ENCODE data around the gene SMOC2.

The SMOC2 gene

DNA sequence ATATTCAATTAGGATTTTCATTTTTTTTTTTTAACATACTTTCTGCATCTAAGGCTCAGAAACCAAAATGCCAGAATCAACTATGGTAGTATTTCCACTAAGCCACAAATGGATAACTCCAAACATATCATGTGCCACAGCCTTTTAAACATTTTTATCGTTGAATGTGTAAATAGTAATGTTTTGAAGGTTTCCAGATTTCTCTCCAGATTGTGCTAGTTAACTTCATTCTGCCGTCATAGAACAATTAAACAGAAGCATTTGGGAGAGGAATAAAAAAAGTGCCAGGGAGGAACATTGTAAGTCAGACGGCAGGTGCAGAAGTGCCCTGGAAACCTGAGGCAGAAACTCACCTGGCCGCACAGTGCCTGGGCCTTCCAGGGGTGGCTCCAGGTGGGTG is 23.6 kb downstream of the SMOC2 start:
- TF ChIP-seq CREB1 (IDR thresholded peaks at IDR 0.05; ENCODE audit: low read depth) (no peak), CEBPB (IDR thresholded peaks at IDR 0.05) (no peak), ZBTB7A (IDR thresholded peaks at IDR 0.05; ENCODE audit: low read depth) (no peak), NFIC (IDR thresholded peaks at IDR 0.05) (no peak), EP300 (IDR thresholded peaks at IDR 0.05; ENCODE audit: borderline replicate concordance) (no peak), FOXM1 (IDR thresholded peaks at IDR 0.05; ENCODE audit: borderline replicate concordance, low read depth) (no peak)
- TF ChIP-seq, protein P1, sequence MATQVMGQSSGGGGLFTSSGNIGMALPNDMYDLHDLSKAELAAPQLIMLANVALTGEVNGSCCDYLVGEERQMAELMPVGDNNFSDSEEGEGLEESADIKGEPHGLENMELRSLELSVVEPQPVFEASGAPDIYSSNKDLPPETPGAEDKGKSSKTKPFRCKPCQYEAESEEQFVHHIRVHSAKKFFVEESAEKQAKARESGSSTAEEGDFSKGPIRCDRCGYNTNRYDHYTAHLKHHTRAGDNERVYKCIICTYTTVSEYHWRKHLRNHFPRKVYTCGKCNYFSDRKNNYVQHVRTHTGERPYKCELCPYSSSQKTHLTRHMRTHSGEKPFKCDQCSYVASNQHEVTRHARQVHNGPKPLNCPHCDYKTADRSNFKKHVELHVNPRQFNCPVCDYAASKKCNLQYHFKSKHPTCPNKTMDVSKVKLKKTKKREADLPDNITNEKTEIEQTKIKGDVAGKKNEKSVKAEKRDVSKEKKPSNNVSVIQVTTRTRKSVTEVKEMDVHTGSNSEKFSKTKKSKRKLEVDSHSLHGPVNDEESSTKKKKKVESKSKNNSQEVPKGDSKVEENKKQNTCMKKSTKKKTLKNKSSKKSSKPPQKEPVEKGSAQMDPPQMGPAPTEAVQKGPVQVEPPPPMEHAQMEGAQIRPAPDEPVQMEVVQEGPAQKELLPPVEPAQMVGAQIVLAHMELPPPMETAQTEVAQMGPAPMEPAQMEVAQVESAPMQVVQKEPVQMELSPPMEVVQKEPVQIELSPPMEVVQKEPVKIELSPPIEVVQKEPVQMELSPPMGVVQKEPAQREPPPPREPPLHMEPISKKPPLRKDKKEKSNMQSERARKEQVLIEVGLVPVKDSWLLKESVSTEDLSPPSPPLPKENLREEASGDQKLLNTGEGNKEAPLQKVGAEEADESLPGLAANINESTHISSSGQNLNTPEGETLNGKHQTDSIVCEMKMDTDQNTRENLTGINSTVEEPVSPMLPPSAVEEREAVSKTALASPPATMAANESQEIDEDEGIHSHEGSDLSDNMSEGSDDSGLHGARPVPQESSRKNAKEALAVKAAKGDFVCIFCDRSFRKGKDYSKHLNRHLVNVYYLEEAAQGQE (IDR thresholded peaks at IDR 0.05; ENCODE audit: low read depth) = no peak
- TF ChIP-seq, protein P2, sequence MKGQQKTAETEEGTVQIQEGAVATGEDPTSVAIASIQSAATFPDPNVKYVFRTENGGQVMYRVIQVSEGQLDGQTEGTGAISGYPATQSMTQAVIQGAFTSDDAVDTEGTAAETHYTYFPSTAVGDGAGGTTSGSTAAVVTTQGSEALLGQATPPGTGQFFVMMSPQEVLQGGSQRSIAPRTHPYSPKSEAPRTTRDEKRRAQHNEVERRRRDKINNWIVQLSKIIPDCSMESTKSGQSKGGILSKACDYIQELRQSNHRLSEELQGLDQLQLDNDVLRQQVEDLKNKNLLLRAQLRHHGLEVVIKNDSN (IDR thresholded peaks at IDR 0.05) = no peak

DNA sequence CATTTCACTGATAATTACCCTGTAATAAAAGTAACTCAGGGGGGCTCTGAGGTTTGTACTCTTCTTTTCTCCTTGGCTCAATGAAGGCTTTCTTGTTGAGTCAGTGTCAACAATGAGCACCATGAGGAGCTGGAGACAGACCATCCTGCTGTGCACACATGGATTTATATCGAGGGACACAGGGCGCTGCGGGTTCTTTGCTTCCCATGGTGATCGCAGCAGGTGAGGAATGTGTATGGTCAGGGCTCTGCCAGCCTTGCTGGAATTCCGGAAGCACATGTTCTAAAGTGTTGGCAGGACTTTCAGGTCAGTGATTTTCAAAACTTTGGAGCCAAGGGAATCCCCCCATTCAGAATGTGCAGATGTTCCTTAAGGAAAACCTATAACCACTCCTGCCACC is 27.1 kb downstream of the SMOC2 start:
- TF ChIP-seq RAD21 (IDR thresholded peaks at IDR 0.05; ENCODE audit: low read depth) (peak; percentile 20), TEAD4 (IDR thresholded peaks at IDR 0.05) (peak; percentile 97), YY1 (IDR thresholded peaks at IDR 0.05; ENCODE audit: low read depth) (no peak), EP300 (IDR thresholded peaks at IDR 0.05; ENCODE audit: borderline replicate concordance) (peak; percentile 93), CREB1 (IDR thresholded peaks at IDR 0.05; ENCODE audit: low read depth) (no peak), NFIC (IDR thresholded peaks at IDR 0.05) (peak; percentile 92), ZBTB7A (IDR thresholded peaks at IDR 0.05; ENCODE audit: low read depth) (no peak), CEBPB (IDR thresholded peaks at IDR 0.05) (no peak), TCF12 (IDR thresholded peaks at IDR 0.05; ENCODE audit: low read depth) (peak; percentile 95), FOXM1 (IDR thresholded peaks at IDR 0.05; ENCODE audit: borderline replicate concordance, low read depth) (peak; percentile 74; the same call in 1 of the 2 replicates), EGR1 (IDR thresholded peaks at IDR 0.05) (no peak), TAF1 (IDR thresholded peaks at IDR 0.05; ENCODE audit: low read depth) (no peak)
- TF ChIP-seq, protein P1 (IDR thresholded peaks at IDR 0.05; ENCODE audit: low read depth) = no peak
- TF ChIP-seq, protein P2 (IDR thresholded peaks at IDR 0.05) = no peak
- TF ChIP-seq, protein P3, sequence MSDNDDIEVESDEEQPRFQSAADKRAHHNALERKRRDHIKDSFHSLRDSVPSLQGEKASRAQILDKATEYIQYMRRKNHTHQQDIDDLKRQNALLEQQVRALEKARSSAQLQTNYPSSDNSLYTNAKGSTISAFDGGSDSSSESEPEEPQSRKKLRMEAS (IDR thresholded peaks at IDR 0.05) = peak; percentile 84

DNA sequence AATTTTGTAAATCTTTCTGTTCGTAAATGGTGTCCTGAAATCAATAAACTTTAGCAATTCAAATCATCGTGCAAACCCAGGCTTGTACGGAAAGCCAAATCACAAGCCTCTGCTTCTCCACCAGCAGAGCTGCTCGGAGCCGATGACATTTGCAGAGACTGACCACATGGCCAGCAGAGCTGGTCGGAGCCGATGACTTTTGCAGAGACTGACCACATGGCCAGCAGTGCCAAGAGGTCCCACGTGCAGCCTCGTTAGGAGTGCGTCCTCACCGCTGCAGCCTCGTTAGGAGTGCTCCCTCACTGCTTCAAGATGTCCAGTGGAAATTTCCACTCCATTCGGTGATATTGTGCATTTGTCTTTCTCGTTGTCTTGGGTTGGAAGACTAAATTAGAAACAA is 28.5 kb downstream of the SMOC2 start:
- TF ChIP-seq CREB1 (IDR thresholded peaks at IDR 0.05; ENCODE audit: low read depth) (no peak), RAD21 (IDR thresholded peaks at IDR 0.05; ENCODE audit: low read depth) (no peak), FOXM1 (IDR thresholded peaks at IDR 0.05; ENCODE audit: borderline replicate concordance, low read depth) (no peak), TAF1 (IDR thresholded peaks at IDR 0.05; ENCODE audit: low read depth) (no peak), ZBTB7A (IDR thresholded peaks at IDR 0.05; ENCODE audit: low read depth) (no peak)
- TF ChIP-seq, protein P1 (IDR thresholded peaks at IDR 0.05; ENCODE audit: low read depth) = no peak

DNA sequence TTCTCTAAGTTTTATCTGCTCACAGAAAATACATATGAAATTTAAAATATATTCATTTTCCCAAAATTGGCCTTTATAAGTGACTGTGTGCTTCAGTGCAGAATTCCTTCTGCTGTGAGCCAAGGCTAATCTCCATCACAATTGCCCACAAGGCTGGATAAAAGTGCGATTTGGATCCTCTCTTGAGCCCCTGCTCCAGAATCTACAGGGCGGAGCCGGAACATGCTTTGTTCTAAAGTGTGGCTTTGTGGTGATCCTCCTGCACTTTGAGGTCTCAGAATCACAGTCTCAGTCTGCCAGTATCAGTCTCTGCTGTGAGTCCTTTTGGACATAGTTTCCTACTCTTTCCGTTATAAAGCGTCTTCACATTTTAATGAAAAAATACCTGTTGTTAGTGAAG is 28.9 kb downstream of the SMOC2 start:
- no peak for TF ChIP-seq YY1 (IDR thresholded peaks at IDR 0.05; ENCODE audit: low read depth)
- no peak for TF ChIP-seq CREB1 (IDR thresholded peaks at IDR 0.05; ENCODE audit: low read depth)
- no peak for TF ChIP-seq TCF12 (IDR thresholded peaks at IDR 0.05; ENCODE audit: low read depth)
- TF ChIP-seq, protein P3 (IDR thresholded peaks at IDR 0.05) = no peak
- no peak for TF ChIP-seq EGR1 (IDR thresholded peaks at IDR 0.05)
- TF ChIP-seq ZBTB7A (IDR thresholded peaks at IDR 0.05; ENCODE audit: low read depth) = no peak
- no peak for TF ChIP-seq TEAD4 (IDR thresholded peaks at IDR 0.05)
- TF ChIP-seq EP300 (IDR thresholded peaks at IDR 0.05; ENCODE audit: borderline replicate concordance) = no peak
- TF ChIP-seq, protein P1 (IDR thresholded peaks at IDR 0.05; ENCODE audit: low read depth) = no peak
- TF ChIP-seq TAF1 (IDR thresholded peaks at IDR 0.05; ENCODE audit: low read depth) = no peak
- no peak for TF ChIP-seq FOXM1 (IDR thresholded peaks at IDR 0.05; ENCODE audit: borderline replicate concordance, low read depth)
- TF ChIP-seq RAD21 (IDR thresholded peaks at IDR 0.05; ENCODE audit: low read depth) = no peak
- TF ChIP-seq NFIC (IDR thresholded peaks at IDR 0.05) = no peak
- no peak for TF ChIP-seq CEBPB (IDR thresholded peaks at IDR 0.05)
- TF ChIP-seq, protein P2 (IDR thresholded peaks at IDR 0.05) = no peak
